CD4-positive, alpha-beta T cell (primary cell): ENCODE data around the gene NCKAP1. TPM values are rescaled to one million over a fixed set of nuclear protein-coding genes. Genes with fewer than 3 reads are reported as not detected.
"Not testable (repeated sequence)": the region's sequence is repeated elsewhere in the genome, so short reads cannot be mapped to it uniquely, and the experiment has no call there.

Source experiments
- ATAC-seq: fragments of 200-7000 bp; cut with Tn5 transposase; one replicate; pipeline ENCODE4 v1.10.0; 2022; ENCODE audit warnings: mild to moderate bottlenecking; ENCODE audit not compliant: poor library complexity
- CTCF ChIA-PET: fragments of 350-600 bp; sonication (Branson Sonifier 250); formaldehyde crosslinking; loops from one replicate; lab custom pipeline; 2021; ENCODE audit warnings: antibody characterized with exemption, inconsistent platforms; lab: Charles Lee
- POLR2A ChIA-PET: fragments of 350-600 bp; sonication (Branson Sonifier 250); formaldehyde crosslinking; loops from one replicate; lab custom pipeline; 2021; ENCODE audit warnings: antibody characterized with exemption, inconsistent platforms; lab: Charles Lee
- DNase-seq, 14 experiments: peaks; one replicate each; pipeline ENCODE4 v3.0.0-alpha.2; 2013 to 2020; ENCODE audit warnings: mixed read lengths in 2 of 14
- H3K27ac ChIP-seq, 2 donors: one replicate each; pipeline versions ENCODE4 v1.5.1 to v1.7.0; 2013; ENCODE audit warnings: low read length in 2 of 2, low read depth in 1 of 2, mild to moderate bottlenecking in 1 of 2
- H3K27me3 ChIP-seq, 2 experiments: 1 replicate in 1 of 2; 2 replicates in 1 of 2; pipeline versions ENCODE4 v1.6.1 to v1.7.0; 2013; ENCODE audit warnings: low read length in 2 of 2, control low read depth in 1 of 2, mild to moderate bottlenecking in 1 of 2, moderate library complexity in 1 of 2; ENCODE audit not compliant: insufficient read depth in 2 of 2, control insufficient read depth in 1 of 2
- H3K36me3 ChIP-seq: one replicate; pipeline ENCODE4 v1.6.1; 2013; ENCODE audit warnings: low read length, control low read depth; ENCODE audit not compliant: insufficient read depth
- H3K4me1 ChIP-seq: one replicate; pipeline ENCODE4 v1.6.1; 2013; ENCODE audit warnings: low read length, control low read depth; ENCODE audit not compliant: insufficient read depth
- H3K4me3 ChIP-seq: one replicate; pipeline ENCODE4 v1.5.1; 2013; ENCODE audit warnings: mild to moderate bottlenecking, low read length, moderate library complexity
- H3K9me3 ChIP-seq, 2 experiments: 1 replicate in 1 of 2; 2 replicates in 1 of 2; pipeline versions ENCODE4 v1.6.1 to v1.7.0; 2013; ENCODE audit warnings: low read length in 2 of 2, mild to moderate bottlenecking in 2 of 2, control low read depth in 1 of 2, moderate library complexity in 1 of 2; ENCODE audit not compliant: control insufficient read depth in 1 of 2, insufficient read depth in 1 of 2
- H3K27ac Mint-ChIP-seq: one replicate; pipeline ENCODE4 v1.8.0; 2020; ENCODE audit warnings: mixed read lengths
- H3K27me3 Mint-ChIP-seq: one replicate; pipeline ENCODE4 v1.8.0; 2021; ENCODE audit warnings: mixed read lengths
- H3K36me3 Mint-ChIP-seq: one replicate; pipeline ENCODE4 v1.8.0; 2021; ENCODE audit warnings: low read depth, mixed read lengths
- H3K4me1 Mint-ChIP-seq: one replicate; pipeline ENCODE4 v1.8.0; 2021; ENCODE audit warnings: low read depth, mixed read lengths
- H3K4me3 Mint-ChIP-seq: one replicate; pipeline ENCODE4 v1.8.0; 2020; ENCODE audit warnings: mild to moderate bottlenecking, mixed read lengths
- H3K9me3 Mint-ChIP-seq: one replicate; pipeline ENCODE4 v1.8.0; 2020; ENCODE audit warnings: mixed read lengths
- CTCF ChIP-seq: fragments of 200-600 bp; IDR thresholded peaks from one replicate; pipeline ENCODE4 v1.8.0; 2022; ENCODE audit warnings: antibody characterized with exemption, mild to moderate bottlenecking
- intact Hi-C, 2 experiments: fragments of 100-400 bp; cut with DNase I in 1 of 2; cut with micrococcal nuclease in 1 of 2; formaldehyde crosslinking; loops; one replicate each; pipeline versions ENCODE4 v1.15.1 to v1.9.0; 2023 to 2025; cut with DNase I, micrococcal nuclease
- total RNA-seq, 174 experiments: library from RNA in 2 of 174; stranded (reverse) in 2 of 174; gene quantifications; one replicate each; pipeline ENCODE4 v1.2.3 and lab custom pipeline; 2021 to 2026

NCKAP1 gene
- total RNA-seq, 2 experiments from 2014 or later = 2.4 to 2.5 TPM

- Histone ChIP-seq H3K36me3 (no peaks in the 10 kb centered on the region), H3K9me3 (no peaks in the 10 kb centered on the region), H3K4me3 (no peak overlapping the region), H3K27ac (no peak overlapping the region), H3K4me1 (no peaks in the 10 kb centered on the region), H3K27me3 (no peaks in the 10 kb centered on the region)
- no peak for ATAC-seq
- H3K27me3 Mint-ChIP-seq = no peaks in the 10 kb centered on the region
- intact Hi-C loops = no loop called here
- H3K4me3 Mint-ChIP-seq = no peak overlapping the region
- peaks cover 15% of the 10 kb centered on the region for H3K36me3 Mint-ChIP-seq
- H3K27ac Mint-ChIP-seq = no peak overlapping the region
- ChIA-PET POLR2A (no interaction called here), CTCF (interaction anchor here (0.8 kb wide), 1 partner anchor 40 kb away, joined by 4 read pairs; no protein-coding TSS in a partner anchor)
- no peaks in the 10 kb centered on the region for H3K4me1 Mint-ChIP-seq
- TF ChIP-seq CTCF = no peak
- no peak for DNase-seq
- H3K9me3 Mint-ChIP-seq = no peaks in the 10 kb centered on the region
Measured at GRCh38 chr2:182994228-182994912, 43.9 kb downstream of the NCKAP1 start.

GRCh38 chr2:182982941-182983340 lies 55.3 kb downstream of the NCKAP1 start:
- Histone ChIP-seq H3K4me1 (no peaks in the 10 kb centered on the region), H3K27me3 (no peaks in the 10 kb centered on the region), H3K4me3 (no peak overlapping the region), H3K36me3 (no peaks in the 10 kb centered on the region), H3K9me3 (no peaks in the 10 kb centered on the region), H3K27ac (no peak overlapping the region)
- Mint-ChIP-seq H3K9me3 (no peaks in the 10 kb centered on the region), H3K36me3 (no peaks in the 10 kb centered on the region), H3K4me1 (no peaks in the 10 kb centered on the region), H3K4me3 (no peak overlapping the region), H3K27me3 (no peaks in the 10 kb centered on the region), H3K27ac (no peak overlapping the region)
- no peak for DNase-seq
- ATAC-seq = no peak
- intact Hi-C loops = loop anchor here in 1 of 2 experiments (10.0 kb wide), 1 partner anchor 218 kb away; no protein-coding TSS in a partner anchor
- ChIA-PET CTCF (no interaction called here), POLR2A (no interaction called here)
- TF ChIP-seq CTCF = no peak

- DNase-seq, H3K9me3 Mint-ChIP-seq, H3K4me1 Mint-ChIP-seq, H3K27ac ChIP-seq, POLR2A ChIA-PET, H3K27me3 ChIP-seq, H3K36me3 ChIP-seq, H3K9me3 ChIP-seq, H3K27me3 Mint-ChIP-seq, H3K4me3 Mint-ChIP-seq, H3K4me3 ChIP-seq, H3K36me3 Mint-ChIP-seq, CTCF ChIA-PET, H3K27ac Mint-ChIP-seq, H3K4me1 ChIP-seq, ATAC-seq: not testable (repeated sequence)
- intact Hi-C loops = loop anchor here (2.0 to 10.0 kb wide), 2 partner anchors 217 to 741 kb away; no protein-coding TSS in a partner anchor
Measured at GRCh38 chr2:182981475-182981874, 56.8 kb downstream of the NCKAP1 start.
